ENCODE results near the gene MAN1B1.

Gene MAN1B1

GRCh38 chr9:137069508-137070091 is 17.2 kb upstream of the MAN1B1 start:
- DNase-seq = no peak

- DNase-seq = peak; percentile 84 to 86
Observed at GRCh38 chr9:137070201-137070905, 16.4 kb upstream of the MAN1B1 start, which contains the start of gene SAPCD2. SAPCD2 (minus strand) TSS chr9:137070557; CDS start chr9:137070460, 97 bp downstream.

- DNase-seq = no peak
Observed at GRCh38 chr9:137070906-137071275, 15.9 kb upstream of the MAN1B1 start.

GRCh38 chr9:137071282-137071681 is 15.5 kb upstream of the MAN1B1 start:
- no peak for DNase-seq

- no peak for DNase-seq
Observed at GRCh38 chr9:137073992-137074399, 12.8 kb upstream of the MAN1B1 start.

GRCh38 chr9:137074657-137075274 is 12.0 kb upstream of the MAN1B1 start:
- DNase-seq = no peak

- DNase-seq = no peak
Observed at GRCh38 chr9:137075275-137075775, 11.5 kb upstream of the MAN1B1 start.

- DNase-seq = no peak
Observed at GRCh38 chr9:137076636-137077009, 10.2 kb upstream of the MAN1B1 start.

GRCh38 chr9:137077010-137077747 is 9.6 kb upstream of the MAN1B1 start, which contains the start of gene UAP1L1:
UAP1L1 (plus strand) TSS chr9:137077517; CDS start chr9:137077533, 16 bp downstream.
- DNase-seq = peak; percentile 8 to 9

GRCh38 chr9:137077758-137078693 is 8.8 kb upstream of the MAN1B1 start:
- DNase-seq = no peak

GRCh38 chr9:137078701-137079400 is 7.9 kb upstream of the MAN1B1 start:
- DNase-seq = no peak

- no peak for DNase-seq
Observed at GRCh38 chr9:137079401-137079787, 7.4 kb upstream of the MAN1B1 start.

GRCh38 chr9:137080260-137081122 is 6.3 kb upstream of the MAN1B1 start:
- no peak for DNase-seq

GRCh38 chr9:137082222-137082924 is 4.4 kb upstream of the MAN1B1 start:
- DNase-seq = no peak

GRCh38 chr9:137082925-137083290 is 3.9 kb upstream of the MAN1B1 start:
- no peak for DNase-seq

GRCh38 chr9:137083394-137084004 is 3.3 kb upstream of the MAN1B1 start:
- no peak for DNase-seq

- no peak for DNase-seq
Observed at GRCh38 chr9:137084526-137084925, 2.3 kb upstream of the MAN1B1 start.

GRCh38 chr9:137085920-137086530 is 760 bp upstream of the MAN1B1 start:
- no peak for DNase-seq

- DNase-seq = peak; percentile 11 to 23
Observed at GRCh38 chr9:137087409-137087925, 682 bp downstream of the MAN1B1 start.

Data from Kasumi-1 (cell line).